GF-D8 (cell line): ENCODE data around the gene BCR.
"Not testable (repeated sequence)": the region's sequence is repeated elsewhere in the genome, so short reads cannot be mapped to it uniquely, and the experiment has no call there.

Experiments used
- DNase-seq: peaks from one replicate; lab custom pipeline; 2025; lab: John Stamatoyannopoulos, UW

The BCR gene

DNA sequence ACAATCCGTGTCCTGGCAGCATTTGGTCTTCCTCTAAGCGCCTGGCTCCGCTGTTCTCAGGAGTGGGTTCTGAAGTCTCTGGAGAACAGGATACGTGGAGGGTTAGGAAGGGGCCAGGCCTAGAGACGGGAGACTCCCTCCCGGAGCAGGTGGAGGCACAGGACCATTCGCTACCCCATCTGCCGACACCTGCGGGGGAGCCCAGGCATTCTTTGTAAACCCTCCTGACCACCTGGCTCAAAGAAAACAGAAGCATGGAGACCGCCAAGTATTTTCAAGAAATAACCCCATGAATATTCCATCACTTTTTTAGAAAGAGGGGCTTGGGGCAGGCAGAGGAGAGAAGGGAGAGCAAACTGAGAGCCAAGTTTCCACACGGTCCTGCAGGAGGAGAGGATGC lies 136.3 kb downstream of the BCR start:
- DNase-seq = not testable (repeated sequence)

DNA sequence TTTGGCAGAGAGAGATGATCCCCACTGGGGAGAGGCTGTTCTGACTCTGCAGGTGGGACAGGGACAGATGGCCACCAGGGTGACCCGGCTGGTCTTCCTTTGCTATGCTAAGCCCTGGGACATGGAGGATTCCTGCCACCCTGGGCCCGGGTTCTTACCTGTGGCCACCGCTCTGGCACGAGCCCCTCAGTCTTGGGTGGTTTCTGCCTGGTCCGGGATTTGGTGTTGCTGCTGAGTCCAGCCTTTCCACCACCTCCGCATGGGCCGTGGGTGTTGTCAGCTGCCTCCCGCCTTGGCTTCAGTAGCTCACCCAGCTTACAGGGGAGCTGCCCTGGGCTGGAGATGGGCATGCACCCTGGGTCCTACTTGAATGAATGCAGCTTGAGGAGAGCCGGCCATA lies 138.0 kb downstream of the BCR start:
- not testable (repeated sequence) for DNase-seq

GRCh38 chr22:23322497-23323080 lies 142.3 kb downstream of the BCR start:
- DNase-seq = not testable (repeated sequence)

- DNase-seq = not testable (repeated sequence)
Measured at GRCh38 chr22:23323960-23324688, 143.8 kb downstream of the BCR start.

GRCh38 chr22:23325183-23325582 lies 144.9 kb downstream of the BCR start:
- no peak for DNase-seq

- not testable (repeated sequence) for DNase-seq
Measured at GRCh38 chr22:23333822-23334221, 153.5 kb downstream of the BCR start.

DNA sequence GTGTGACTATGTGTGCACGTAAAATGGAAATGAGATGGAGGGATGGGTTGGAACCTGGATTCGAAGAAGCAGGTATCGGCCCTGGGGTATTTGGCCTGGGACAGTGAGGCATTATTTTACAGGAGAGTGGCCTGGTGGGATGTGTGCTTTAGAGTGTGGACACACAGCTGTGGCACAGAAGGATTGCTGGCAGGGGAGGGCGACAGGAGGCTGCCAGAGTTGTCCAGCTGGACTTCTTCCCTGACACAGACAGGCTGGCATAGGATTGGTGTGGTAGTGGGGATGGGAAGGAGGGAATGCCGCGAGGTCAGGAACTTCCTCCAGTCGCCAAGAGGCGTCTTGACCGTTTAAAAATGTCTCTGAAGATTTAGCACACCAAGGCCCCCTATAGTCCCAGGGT lies 157.4 kb downstream of the BCR start:
- not testable (repeated sequence) for DNase-seq

DNA sequence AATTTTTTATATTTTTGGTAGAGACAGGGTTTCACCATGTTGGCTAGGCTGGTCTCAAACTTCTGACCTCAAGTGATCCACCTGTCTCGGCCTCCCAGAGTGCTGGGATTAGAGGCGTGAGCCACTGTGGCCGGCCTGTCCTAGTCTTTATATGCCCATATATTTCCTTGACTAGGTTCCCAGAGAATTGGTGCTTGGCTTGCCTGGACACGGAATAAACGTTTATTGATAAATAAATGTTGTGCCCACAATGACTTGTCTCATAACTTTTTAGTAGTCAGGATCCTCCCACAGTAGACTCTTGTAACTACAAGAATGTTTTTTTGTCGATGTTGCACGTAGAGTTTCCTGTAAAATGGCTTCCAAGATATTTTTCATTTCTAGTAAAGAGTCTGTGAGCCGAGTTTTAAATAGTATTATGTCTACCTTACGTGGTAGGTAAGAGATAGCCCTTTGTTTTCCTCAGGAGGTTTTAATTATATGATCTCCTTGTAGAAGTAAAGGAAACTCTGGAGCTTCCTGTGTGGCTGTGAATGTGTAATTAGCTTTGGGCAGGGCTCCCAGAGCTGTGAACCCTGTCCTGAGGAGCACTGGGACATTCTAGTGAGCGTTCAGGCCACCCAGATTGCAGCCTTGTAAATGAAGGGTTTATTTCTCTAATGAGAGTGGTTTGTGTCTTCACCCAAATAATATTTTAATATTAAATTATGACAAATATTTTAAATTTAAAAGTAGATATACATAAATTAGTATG lies 161.8 kb downstream of the BCR start:
- DNase-seq = not testable (repeated sequence)

- no peak for DNase-seq
Measured at GRCh38 chr22:23351321-23351720, 171.0 kb downstream of the BCR start.

- no peak for DNase-seq
Measured at GRCh38 chr22:23353004-23353403, 172.7 kb downstream of the BCR start.

- DNase-seq = no peak
Measured at GRCh38 chr22:23353696-23354095, 173.4 kb downstream of the BCR start.

DNA sequence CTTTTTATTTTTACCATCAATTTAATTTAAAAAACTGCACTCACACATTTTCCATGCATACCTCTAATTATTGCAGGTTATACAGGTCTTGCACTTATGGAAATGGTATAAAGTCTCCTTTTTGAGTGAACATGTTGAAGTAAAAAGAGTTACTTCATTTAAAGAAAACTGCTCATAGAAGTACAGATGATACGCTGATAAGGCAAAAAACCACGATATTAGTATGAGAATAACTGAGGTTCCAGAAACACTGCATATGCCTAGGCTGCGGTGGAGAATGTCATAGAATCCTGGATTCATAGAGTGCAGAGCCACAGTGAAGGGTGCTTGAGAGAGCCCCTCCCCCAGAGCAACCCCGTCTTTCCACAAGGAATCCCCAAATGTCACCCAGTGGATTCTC lies 175.8 kb downstream of the BCR start:
- no peak for DNase-seq

DNA sequence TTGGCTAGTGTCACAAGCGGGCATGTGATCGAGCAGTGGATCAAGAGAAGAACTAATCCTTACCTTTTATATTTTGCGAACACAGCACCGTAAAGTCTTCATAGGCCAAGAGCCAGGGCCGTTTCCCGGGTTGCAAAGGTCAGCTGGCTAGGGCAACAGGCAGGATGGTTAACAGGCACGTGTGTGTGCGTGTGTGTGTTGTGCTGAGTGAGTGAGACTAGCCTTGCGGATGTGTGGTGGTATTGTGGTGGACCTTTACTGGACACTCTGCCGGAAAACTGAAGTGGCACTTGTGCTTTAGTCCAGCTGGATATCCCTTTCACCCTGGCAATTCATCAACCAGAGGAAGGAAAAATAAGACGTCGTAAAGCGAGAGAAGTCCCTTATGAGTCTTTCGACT lies 176.7 kb downstream of the BCR start:
- DNase-seq = no peak

- no peak for DNase-seq
Measured at GRCh38 chr22:23359583-23360123, 179.3 kb downstream of the BCR start.

DNA sequence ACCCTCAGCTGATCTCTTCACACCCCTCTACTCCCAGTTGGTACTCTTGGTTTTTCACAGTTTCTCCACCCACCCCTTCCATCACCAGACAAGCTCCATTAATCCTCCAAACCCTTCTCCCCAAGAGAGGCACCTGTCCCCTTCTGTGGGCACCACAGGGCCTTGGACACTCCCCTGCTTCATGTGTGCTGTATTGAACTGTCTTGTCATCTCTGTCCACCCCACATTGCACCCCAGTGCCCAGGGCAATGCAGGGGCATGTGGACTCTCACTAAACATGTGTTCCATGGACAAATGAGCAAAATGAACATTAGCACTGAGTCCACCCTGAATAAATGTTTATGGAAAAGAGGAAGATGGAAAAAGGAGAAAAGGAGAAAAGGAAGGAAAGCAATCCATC lies 181.4 kb downstream of the BCR start:
- DNase-seq = no peak

GRCh38 chr22:23363683-23364082 lies 183.4 kb downstream of the BCR start:
- no peak for DNase-seq

DNA sequence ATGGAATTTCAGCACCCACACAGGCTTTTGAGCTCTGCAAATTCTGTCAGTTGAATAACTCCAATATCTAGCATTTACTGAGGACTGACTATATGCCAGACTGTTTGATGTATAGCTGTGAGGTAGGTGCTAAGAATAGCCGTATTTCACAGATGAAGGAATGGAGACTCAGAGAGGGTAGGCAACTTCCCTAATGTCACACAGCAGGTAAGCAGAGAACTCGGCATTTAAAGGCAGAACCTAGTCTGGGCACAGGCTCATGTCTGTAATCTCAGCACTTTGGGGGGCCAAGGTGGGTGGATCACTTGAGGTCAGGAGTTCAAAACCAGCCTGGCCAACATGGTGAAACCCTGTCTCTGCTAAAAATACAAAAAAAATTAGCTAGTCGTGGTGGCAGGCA lies 184.1 kb downstream of the BCR start:
- no peak for DNase-seq

DNA sequence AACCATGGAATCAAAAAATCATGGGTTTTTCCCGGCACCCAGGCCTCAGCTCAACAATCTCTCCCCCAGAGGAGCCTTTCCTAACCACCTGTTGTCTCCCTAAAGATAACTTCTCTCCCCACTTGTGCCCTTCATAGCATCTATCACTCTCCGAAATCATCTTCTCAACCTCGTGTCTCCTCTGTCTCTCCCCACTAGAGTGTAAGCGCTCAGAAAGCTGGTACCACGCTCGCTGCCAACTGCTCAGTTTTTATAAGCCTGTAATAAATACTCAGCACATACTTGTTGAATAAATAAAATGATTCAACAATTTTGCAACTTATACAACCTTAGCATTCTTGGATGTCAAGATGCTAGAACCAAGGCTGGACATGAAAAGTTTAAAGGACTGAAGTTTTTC lies 185.2 kb downstream of the BCR start:
- no peak for DNase-seq

DNA sequence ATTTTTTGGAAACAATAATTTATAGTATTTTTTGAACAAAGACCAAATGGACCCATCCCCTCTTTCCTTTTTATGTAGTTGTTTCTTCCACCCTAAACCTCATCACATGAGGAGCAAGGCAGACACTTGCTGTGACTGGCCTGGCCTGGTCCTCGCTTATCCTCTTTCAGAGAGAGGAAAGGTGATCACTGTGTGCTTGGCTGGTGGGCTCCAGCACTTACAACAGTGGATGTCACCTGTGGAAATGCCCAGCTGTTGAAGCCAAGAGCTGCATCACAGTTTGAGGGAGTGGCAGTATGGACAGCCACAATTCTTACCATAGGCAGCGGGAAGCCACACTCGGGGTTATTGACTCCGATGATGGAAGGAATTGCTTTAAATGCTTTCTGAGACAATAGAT lies 185.7 kb downstream of the BCR start:
- no peak for DNase-seq

DNA sequence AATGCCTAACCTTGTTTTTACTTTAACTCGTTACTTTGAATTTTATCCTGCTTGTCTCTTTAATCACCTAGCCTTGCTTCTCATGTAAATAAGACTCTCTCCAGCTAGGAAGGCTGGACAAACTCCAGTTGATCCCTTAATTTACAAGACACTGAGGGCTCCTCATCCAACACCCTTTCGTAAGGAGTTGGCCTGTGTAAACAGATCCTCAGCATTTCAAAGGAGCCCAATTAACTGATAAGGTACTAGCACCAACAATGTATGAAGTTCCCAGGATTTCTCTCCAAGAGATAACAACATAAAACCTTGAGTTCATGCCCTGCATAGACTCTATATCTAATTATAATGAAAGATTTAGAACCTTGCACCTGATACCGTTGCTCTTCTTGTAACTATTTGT lies 186.9 kb downstream of the BCR start:
- not testable (repeated sequence) for DNase-seq
